Muscle of arm (tissue), 14 donors: ENCODE data around the gene GAGE1. TPM values are rescaled to one million over a fixed set of nuclear protein-coding genes. Genes with fewer than 3 reads are reported as not detected.
"Not testable (repeated sequence)": the region's sequence is repeated elsewhere in the genome, so short reads cannot be mapped to it uniquely, and the experiment has no call there.

Experiments
- DNase-seq: peaks from one replicate; pipeline ENCODE4 v3.0.0-alpha.2; 2013
- long read RNA-seq, 11 donors: transcript quantifications; one replicate each; lab custom pipeline, GENCODE V29; 2026
- polyA plus RNA-seq, 12 donors: library from polyadenylated mRNA; unstranded; fragments of 120-200 nt; gene quantifications; one replicate each; pipeline ENCODE4 v1.2.1, GENCODE V29; 2013; ENCODE audit not compliant: insufficient read length in 12 of 12

The GAGE1 gene, protein sequence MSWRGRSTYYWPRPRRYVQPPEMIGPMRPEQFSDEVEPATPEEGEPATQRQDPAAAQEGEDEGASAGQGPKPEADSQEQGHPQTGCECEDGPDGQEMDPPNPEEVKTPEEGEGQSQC
- polyA plus RNA-seq: not detected
- long read RNA-seq, donor 1: 0 reads
- long read RNA-seq, donor 2: 0 reads
- long read RNA-seq, donor 3: 0 reads
- long read RNA-seq, donor 4: 0 reads
- long read RNA-seq, donor 5: 0 reads
- long read RNA-seq, donor 6: 0 reads
- long read RNA-seq, donor 7: 0 reads
- long read RNA-seq, donor 8: 0 reads
- long read RNA-seq, donor 9: 0 reads
- long read RNA-seq, donor 10: 0 reads
- long read RNA-seq, donor 11: 0 reads

DNA sequence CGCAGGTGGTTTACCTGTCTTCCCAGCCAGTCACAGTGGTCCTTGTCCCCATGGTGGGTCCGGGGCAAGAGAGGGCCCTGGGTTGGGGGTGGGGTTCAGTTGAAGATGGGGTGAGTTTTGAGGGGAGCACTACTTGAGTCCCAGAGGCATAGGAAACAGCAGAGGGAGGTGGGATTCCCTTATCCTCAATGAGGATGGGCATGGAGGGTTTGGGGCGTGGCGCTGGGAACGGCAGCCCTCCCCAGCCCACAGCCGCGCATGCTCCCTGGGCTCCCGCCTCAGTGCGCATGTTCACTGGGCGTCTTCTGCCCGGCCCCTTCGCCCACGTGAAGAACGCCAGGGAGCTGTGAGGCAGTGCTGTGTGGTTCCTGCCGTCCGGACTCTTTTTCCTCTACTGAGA, at the start of gene GAGE1:
Gene GAGE1 (plus strand): TSS at position 301 of the 400 bp plus-strand sequence. CDS start 1,155 bp downstream, outside the sequence.
- not testable (repeated sequence) for DNase-seq

DNA sequence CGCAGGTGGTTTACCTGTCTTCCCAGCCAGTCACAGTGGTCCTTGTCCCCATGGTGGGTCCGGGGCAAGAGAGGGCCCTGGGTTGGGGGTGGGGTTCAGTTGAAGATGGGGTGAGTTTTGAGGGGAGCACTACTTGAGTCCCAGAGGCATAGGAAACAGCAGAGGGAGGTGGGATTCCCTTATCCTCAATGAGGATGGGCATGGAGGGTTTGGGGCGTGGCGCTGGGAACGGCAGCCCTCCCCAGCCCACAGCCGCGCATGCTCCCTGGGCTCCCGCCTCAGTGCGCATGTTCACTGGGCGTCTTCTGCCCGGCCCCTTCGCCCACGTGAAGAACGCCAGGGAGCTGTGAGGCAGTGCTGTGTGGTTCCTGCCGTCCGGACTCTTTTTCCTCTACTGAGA, 47.8 kb upstream of the GAGE1 start, which contains the start of gene GAGE12E:
Gene GAGE12E (plus strand): TSS at position 301 of the 400 bp plus-strand sequence. CDS start 1,155 bp downstream, outside the sequence.
- not testable (repeated sequence) for DNase-seq

DNA sequence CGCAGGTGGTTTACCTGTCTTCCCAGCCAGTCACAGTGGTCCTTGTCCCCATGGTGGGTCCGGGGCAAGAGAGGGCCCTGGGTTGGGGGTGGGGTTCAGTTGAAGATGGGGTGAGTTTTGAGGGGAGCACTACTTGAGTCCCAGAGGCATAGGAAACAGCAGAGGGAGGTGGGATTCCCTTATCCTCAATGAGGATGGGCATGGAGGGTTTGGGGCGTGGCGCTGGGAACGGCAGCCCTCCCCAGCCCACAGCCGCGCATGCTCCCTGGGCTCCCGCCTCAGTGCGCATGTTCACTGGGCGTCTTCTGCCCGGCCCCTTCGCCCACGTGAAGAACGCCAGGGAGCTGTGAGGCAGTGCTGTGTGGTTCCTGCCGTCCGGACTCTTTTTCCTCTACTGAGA, 38.3 kb upstream of the GAGE1 start, which contains the start of gene GAGE12F:
Gene GAGE12F (plus strand): TSS at position 301 of the 400 bp plus-strand sequence. CDS start 1,155 bp downstream, outside the sequence.
- DNase-seq: not testable (repeated sequence)

DNA sequence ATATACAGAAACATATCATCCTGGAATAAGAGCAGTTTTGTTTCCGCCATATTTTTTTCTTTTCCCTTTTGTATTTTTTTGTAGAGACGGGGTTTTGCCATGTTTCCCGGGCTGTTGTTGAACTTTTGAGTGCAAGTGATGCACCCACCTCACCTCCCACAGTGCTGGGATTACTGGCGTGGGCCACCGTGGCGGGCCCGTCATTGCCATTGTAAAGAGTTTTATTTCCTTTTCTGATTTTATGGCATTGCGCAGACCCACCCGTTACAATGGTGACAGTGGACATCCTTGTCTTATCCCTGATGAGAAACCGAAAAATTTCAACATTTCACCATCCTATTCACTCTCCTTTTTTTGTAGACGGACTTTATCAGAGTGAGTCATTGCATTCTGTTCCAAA, 30.1 kb upstream of the GAGE1 start:
- not testable (repeated sequence) for DNase-seq

DNA sequence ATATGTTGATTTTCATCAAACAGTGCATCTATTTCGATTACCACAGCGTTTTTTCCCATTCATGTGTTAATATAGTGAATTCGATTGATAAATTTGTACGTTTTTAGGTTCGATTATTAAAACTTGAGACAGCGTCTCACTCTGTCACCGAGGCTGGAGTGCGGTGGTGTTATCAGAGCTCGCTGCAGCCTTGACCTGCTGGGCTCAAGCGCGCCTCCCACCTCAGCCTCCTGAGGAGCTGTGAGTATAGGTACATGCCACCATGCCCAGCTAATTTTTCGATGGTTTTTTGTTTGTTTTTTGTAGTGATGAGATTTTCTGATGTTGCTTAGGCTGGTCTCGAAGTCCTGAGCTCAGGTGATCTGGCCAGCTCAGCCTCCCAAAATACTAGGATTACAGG, 29.7 kb upstream of the GAGE1 start:
- not testable (repeated sequence) for DNase-seq

DNA sequence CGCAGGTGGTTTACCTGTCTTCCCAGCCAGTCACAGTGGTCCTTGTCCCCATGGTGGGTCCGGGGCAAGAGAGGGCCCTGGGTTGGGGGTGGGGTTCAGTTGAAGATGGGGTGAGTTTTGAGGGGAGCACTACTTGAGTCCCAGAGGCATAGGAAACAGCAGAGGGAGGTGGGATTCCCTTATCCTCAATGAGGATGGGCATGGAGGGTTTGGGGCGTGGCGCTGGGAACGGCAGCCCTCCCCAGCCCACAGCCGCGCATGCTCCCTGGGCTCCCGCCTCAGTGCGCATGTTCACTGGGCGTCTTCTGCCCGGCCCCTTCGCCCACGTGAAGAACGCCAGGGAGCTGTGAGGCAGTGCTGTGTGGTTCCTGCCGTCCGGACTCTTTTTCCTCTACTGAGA, 28.7 kb upstream of the GAGE1 start, which contains the start of gene GAGE12G:
Gene GAGE12G (plus strand): TSS at position 301 of the 400 bp plus-strand sequence. CDS start 1,155 bp downstream, outside the sequence.
- DNase-seq: not testable (repeated sequence)

DNA sequence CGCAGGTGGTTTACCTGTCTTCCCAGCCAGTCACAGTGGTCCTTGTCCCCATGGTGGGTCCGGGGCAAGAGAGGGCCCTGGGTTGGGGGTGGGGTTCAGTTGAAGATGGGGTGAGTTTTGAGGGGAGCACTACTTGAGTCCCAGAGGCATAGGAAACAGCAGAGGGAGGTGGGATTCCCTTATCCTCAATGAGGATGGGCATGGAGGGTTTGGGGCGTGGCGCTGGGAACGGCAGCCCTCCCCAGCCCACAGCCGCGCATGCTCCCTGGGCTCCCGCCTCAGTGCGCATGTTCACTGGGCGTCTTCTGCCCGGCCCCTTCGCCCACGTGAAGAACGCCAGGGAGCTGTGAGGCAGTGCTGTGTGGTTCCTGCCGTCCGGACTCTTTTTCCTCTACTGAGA, 19.2 kb upstream of the GAGE1 start, which contains the start of gene GAGE12H:
Gene GAGE12H (plus strand): TSS at position 301 of the 400 bp plus-strand sequence. CDS start 1,155 bp downstream, outside the sequence.
- not testable (repeated sequence) for DNase-seq

DNA sequence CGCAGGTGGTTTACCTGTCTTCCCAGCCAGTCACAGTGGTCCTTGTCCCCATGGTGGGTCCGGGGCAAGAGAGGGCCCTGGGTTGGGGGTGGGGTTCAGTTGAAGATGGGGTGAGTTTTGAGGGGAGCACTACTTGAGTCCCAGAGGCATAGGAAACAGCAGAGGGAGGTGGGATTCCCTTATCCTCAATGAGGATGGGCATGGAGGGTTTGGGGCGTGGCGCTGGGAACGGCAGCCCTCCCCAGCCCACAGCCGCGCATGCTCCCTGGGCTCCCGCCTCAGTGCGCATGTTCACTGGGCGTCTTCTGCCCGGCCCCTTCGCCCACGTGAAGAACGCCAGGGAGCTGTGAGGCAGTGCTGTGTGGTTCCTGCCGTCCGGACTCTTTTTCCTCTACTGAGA, 9.6 kb upstream of the GAGE1 start, which contains the start of gene GAGE2A:
Gene GAGE2A (plus strand): TSS at position 301 of the 400 bp plus-strand sequence. CDS start 1,155 bp downstream, outside the sequence.
- not testable (repeated sequence) for DNase-seq

DNA sequence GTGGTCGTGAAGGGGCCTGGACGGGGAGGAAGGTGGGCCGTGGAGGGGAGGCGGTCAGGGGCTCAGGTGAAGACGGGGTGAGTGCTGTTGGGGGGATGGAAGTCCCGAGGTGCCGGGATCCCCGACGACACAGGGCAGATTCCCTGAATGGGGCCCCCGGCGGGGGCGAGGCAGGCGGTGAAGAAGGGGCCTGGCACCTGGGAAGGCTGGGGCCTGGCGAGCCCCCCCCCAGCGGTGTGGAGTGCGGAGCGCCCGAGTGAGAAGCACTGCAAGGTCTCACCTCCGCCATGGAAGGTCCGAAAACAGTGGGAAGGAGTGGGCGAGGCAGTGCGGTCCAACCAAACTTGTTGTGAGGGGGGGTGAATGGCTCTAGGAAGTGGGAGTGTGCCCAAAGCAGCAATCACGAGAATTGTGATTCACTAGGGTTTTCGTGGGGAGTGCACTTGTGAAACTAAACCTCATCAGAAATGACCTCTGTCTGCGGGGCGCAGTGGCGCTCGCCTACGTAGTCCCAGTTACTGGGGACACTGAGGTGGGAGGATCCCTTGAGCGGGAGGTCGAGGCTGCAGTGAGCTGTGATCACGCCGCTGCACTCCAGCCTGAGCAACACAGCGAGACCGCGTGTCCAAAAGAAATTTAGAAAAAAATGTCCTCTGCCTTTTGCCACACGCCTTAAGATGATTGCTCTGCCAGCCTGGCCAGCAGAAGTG, 8.9 kb upstream of the GAGE1 start:
- DNase-seq: not testable (repeated sequence)

DNA sequence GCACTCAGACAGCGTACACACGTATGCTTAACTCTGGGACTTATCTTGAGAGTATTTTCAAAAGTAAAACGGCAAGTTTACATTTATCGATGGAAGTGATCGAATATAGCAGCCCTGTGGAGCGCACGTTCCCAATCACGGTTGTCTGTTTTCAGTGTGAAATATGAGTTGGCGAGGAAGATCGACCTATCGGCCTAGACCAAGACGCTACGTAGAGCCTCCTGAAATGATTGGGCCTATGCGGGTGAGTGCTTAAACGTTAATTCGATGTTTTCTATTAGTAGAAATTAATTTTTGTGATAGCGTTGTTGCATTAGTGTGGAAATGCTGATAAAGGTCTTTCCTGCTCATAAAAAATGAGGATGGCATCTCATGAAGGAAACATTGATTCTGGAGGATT, 8.3 kb upstream of the GAGE1 start:
- DNase-seq: not testable (repeated sequence)

DNA sequence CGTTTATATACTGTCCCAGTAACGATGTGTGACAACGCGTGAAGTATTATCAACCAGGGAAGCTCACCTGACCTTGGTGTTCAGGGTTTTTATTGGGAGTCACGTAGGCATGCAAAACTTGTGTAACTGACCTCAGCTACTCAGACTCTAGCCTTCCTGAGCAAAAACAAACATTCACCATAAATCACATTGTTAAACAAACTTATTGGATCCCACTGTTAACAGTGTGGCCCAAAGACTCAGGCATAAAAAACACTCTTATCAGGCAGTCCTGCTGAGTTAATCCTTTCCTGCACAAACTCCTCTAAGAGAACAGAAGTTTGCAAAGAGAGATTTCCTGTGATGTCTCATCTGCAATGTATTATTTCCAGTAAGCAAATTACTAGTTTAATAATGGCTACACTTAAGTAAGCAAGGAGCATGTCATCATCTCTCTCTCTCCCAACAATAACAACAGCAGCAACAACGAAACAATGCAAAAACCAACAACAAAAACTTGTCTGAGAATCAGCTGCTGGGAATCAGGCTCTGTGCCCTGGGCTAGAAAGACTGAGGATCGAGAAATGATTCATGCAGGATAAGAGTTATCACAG, 12.0 kb downstream of the GAGE1 start:
- no peak for DNase-seq

DNA sequence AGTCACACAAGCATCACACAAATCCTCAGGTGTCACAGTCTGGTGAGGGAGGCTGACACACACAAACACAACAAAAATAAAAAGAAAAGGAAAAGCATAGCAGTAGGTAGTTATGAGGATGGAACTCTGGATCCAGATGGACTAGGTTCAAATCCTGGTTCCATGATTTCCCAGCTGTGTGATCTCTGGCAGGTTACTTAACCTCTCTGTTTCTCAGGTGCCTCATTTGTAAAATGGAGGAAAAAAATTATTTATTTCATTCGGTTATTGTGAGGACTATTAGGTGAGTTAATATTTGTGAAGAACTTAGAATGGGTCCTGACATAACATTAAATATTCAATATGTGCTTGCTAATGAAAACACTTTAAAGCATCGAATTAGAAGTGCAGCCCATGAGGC, 19.8 kb downstream of the GAGE1 start:
- DNase-seq: no peak

DNA sequence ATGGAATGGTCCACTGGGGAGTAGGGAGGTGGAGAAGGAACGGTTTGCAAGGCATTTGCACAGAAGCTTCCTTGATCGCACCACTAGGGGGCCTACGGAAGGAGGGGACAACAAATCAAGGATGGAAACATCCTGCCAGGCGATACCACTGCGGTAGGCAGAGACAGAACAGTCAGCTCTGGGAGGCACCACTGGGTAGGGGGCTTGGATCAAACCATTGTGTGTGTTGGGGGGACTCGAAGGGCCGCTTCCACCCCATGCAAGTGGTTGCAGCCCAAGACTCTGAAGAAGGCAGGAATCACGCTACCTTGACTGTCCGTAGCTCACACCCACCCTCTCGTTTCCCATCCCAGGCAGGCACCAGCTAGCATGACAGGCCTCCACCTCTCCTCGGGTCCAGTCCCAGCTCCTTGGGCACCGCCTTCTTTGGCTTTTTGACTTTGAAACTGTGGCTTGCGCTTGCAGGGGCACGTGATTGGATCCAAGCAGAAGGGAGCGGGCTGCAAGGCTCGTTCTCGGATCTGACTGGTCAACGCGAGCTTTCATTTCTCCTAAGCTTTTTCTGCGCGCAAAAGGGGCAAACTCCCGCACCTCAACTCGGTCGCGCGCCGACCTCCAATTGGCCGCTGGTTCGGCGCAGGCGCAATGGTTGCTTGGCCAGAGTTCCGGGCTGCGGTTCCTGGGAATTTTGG, 28.4 kb downstream of the GAGE1 start:
- DNase-seq: no peak

DNA sequence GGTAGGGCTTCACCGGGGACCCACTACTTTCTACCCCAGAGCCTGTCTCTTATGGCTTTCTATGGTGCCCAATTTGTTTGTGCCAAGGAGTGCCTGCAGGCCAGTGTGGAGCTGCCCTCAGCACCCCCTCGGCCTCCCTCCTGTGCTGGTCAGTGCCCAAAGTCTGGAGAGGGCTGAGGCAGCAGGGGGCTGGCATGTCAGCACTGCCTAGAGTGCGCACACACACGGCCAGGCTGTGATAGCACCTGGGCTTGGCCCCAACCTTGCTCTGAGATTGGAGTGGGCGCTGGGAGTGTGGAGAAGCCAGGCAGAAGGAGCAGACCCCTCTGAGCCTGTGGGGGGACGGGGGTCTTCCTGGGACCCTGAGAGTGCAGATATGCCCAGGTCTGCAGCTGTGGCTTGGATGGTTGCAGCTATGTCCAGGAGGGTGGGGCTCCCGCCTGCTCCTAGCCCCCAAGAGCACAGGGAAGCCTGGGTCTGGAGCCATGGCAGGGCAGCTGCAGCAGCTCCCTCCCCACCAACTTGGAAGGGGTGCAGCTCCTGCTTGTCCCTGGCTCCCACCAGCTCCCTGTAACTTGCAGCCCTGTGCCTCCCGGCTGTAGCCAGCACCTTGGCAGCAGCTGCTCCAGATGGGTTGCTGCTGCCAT, 46.3 kb downstream of the GAGE1 start:
- DNase-seq: no peak

DNA sequence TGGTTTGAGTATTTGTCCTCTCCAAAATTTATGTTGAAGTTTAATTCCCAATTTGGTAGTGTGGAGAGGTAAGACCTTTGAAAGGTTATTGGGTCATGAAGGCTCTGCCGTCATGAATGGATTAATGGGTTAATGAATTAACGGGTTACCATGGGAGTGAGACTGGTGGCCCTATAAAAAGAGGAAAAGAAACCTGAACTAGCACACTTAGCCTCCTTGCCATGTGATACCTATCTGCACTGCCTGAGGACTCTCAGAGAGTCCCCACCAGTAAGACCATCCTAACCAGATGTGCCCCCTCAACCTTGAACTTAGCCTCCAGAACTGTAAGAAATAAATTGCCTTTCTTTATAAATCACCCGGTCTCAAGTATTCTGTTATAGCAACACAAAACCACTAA, 57.7 kb downstream of the GAGE1 start:
- DNase-seq: no peak

Other genes starting within 250 kb of the GAGE1 start
- gene GAGE12C, start 66.8 kb upstream of the GAGE1 start, polyA plus RNA-seq: not detected
- gene GAGE12D, start 57.3 kb upstream of the GAGE1 start, polyA plus RNA-seq: not detected
- gene GAGE12E, start 47.7 kb upstream of the GAGE1 start, polyA plus RNA-seq: not detected
- not detected for gene GAGE12F, start 38.2 kb upstream of the GAGE1 start, polyA plus RNA-seq
- not detected for gene GAGE12G, start 28.6 kb upstream of the GAGE1 start, polyA plus RNA-seq
- not detected for gene GAGE12H, start 19.1 kb upstream of the GAGE1 start, polyA plus RNA-seq
- gene GAGE2A, start 9.5 kb upstream of the GAGE1 start, polyA plus RNA-seq: not detected
- gene PAGE1, start 97.0 kb downstream of the GAGE1 start, polyA plus RNA-seq: not detected
- gene PAGE4, start 230.3 kb downstream of the GAGE1 start, polyA plus RNA-seq: 1 to 10 TPM in 3 of 12 donors, not detected in 9; 1.2 to 3.7 (median 1.9) TPM